H9 (cell line): ENCODE results near the gene MYO5B. TPM values are rescaled to one million over a fixed set of nuclear protein-coding genes. Genes with fewer than 3 reads are reported as not detected.

ENCODE experiments used
- DNase-seq: peaks from one replicate; pipeline ENCODE4 v3.0.0-alpha.2; 2017
- H2AFZ ChIP-seq: one replicate; pipeline ENCODE4 v1.6.1; 2013; ENCODE audit warnings: mild to moderate bottlenecking, low read length, control low read depth, moderate library complexity
- H2AK5ac ChIP-seq: 2 replicates; pipeline ENCODE4 v1.6.1; 2013; ENCODE audit warnings: low read length, control low read depth, mixed read lengths; ENCODE audit not compliant: insufficient read length
- H2BK120ac ChIP-seq: one replicate; pipeline ENCODE4 v1.6.1; 2013; ENCODE audit warnings: low read depth, mild to moderate bottlenecking, low read length, control low read depth, inconsistent platforms; ENCODE audit not compliant: poor library complexity, severe bottlenecking
- H2BK12ac ChIP-seq: 2 replicates; pipeline ENCODE4 v1.6.1; 2013; ENCODE audit warnings: low read length, control low read depth, mixed read lengths, low read depth; ENCODE audit not compliant: insufficient read length
- H2BK15ac ChIP-seq: 2 replicates; pipeline ENCODE4 v1.6.1; 2013; ENCODE audit warnings: low read depth, low read length, control low read depth
- H2BK20ac ChIP-seq: one replicate; pipeline ENCODE4 v1.6.1; 2013; ENCODE audit warnings: low read depth, mild to moderate bottlenecking, low read length, control low read depth, inconsistent platforms; ENCODE audit not compliant: poor library complexity, severe bottlenecking
- H2BK5ac ChIP-seq: 2 replicates; pipeline ENCODE4 v1.6.1; 2013; ENCODE audit warnings: low read length, control low read depth, mixed read lengths; ENCODE audit not compliant: insufficient read length
- H3K14ac ChIP-seq: 2 replicates; pipeline ENCODE4 v1.6.1; 2013; ENCODE audit warnings: low read length, control low read depth; ENCODE audit not compliant: insufficient read depth
- H3K18ac ChIP-seq: 2 replicates; pipeline ENCODE4 v1.6.1; 2013; ENCODE audit warnings: low read depth, mild to moderate bottlenecking, mixed read lengths, low read length, control low read depth; ENCODE audit not compliant: insufficient read length
- H3K23ac ChIP-seq: 2 replicates; pipeline ENCODE4 v1.6.1; 2013; ENCODE audit warnings: low read length, control low read depth, mixed read lengths, low read depth; ENCODE audit not compliant: insufficient read length
- H3K23me2 ChIP-seq: 2 replicates; pipeline ENCODE4 v1.6.1; 2013; ENCODE audit warnings: low read depth, mild to moderate bottlenecking, mixed read lengths, low read length, control low read depth; ENCODE audit not compliant: insufficient read length, poor library complexity, severe bottlenecking
- H3K27ac ChIP-seq: 2 replicates; pipeline ENCODE4 v1.5.1; 2013; ENCODE audit warnings: low read length, control low read depth, mixed read lengths, low read depth; ENCODE audit not compliant: insufficient read length
- H3K27me3 ChIP-seq: 2 replicates; pipeline ENCODE4 v1.6.1; 2013; ENCODE audit warnings: low read length, control low read depth, inconsistent platforms; ENCODE audit not compliant: insufficient read depth
- H3K4ac ChIP-seq: 2 replicates; pipeline ENCODE4 v1.6.1; 2013; ENCODE audit warnings: low read depth, mild to moderate bottlenecking, control low read depth, inconsistent platforms, low read length, moderate library complexity
- H3K4me1 ChIP-seq: 2 replicates; pipeline ENCODE4 v1.6.1; 2013; ENCODE audit warnings: low read length, control low read depth, inconsistent platforms; ENCODE audit not compliant: insufficient read depth
- H3K4me2 ChIP-seq: 2 replicates; pipeline ENCODE4 v1.6.1; 2013; ENCODE audit warnings: low read length, control low read depth, mixed read lengths; ENCODE audit not compliant: insufficient read length, insufficient read depth
- H3K56ac ChIP-seq: 2 replicates; pipeline ENCODE4 v1.6.1; 2013; ENCODE audit warnings: low read depth, mild to moderate bottlenecking, mixed read lengths, low read length, control low read depth; ENCODE audit not compliant: insufficient read length
- H3K79me1 ChIP-seq: 2 replicates; pipeline ENCODE4 v1.6.1; 2013; ENCODE audit warnings: low read depth, mild to moderate bottlenecking, moderate library complexity, low read length, control low read depth, inconsistent platforms; ENCODE audit not compliant: insufficient read depth, poor library complexity, severe bottlenecking
- H3K79me2 ChIP-seq: 2 replicates; pipeline ENCODE4 v1.6.1; 2013; ENCODE audit warnings: low read length, control low read depth, inconsistent platforms; ENCODE audit not compliant: insufficient read depth
- H3K9ac ChIP-seq: 2 replicates; pipeline ENCODE4 v1.6.1; 2013; ENCODE audit warnings: low read length, control low read depth, mixed read lengths; ENCODE audit not compliant: insufficient read length; ENCODE audit errors: extremely low read depth
- H3K9me3 ChIP-seq: one replicate; pipeline ENCODE4 v1.6.1; 2013; ENCODE audit warnings: low read depth, low read length, inconsistent platforms; ENCODE audit not compliant: control insufficient read depth
- H3T11ph ChIP-seq: one replicate; pipeline ENCODE4 v1.6.1; 2013; ENCODE audit warnings: mild to moderate bottlenecking, low read length, control low read depth, inconsistent platforms
- H4K20me1 ChIP-seq: one replicate; pipeline ENCODE4 v1.6.1; 2013; ENCODE audit not compliant: control insufficient read depth, insufficient read length, insufficient read depth
- H4K5ac ChIP-seq: 2 replicates; pipeline ENCODE4 v1.6.1; 2013; ENCODE audit warnings: low read depth, mild to moderate bottlenecking, mixed read lengths, low read length, control low read depth; ENCODE audit not compliant: insufficient read length
- H4K8ac ChIP-seq: replicated peaks from 2 replicates; pipeline ENCODE4 v1.6.1; 2013; ENCODE audit warnings: low read length, control low read depth, mixed read lengths, low read depth; ENCODE audit not compliant: insufficient read length
- H4K91ac ChIP-seq: 2 replicates; pipeline ENCODE4 v1.6.1; 2013; ENCODE audit warnings: low read depth, mild to moderate bottlenecking, moderate library complexity, mixed read lengths, low read length, control low read depth; ENCODE audit not compliant: insufficient read length
- H3K27ac Mint-ChIP-seq, 3 experiments: 2 replicates in 2 of 3; 3 replicates in 1 of 3; pipeline ENCODE4 v1.8.0; 2020 to 2021; ENCODE audit warnings: mixed read lengths in 3 of 3, mild to moderate bottlenecking in 1 of 3, moderate library complexity in 1 of 3
- H3K27me3 Mint-ChIP-seq: 2 replicates; pipeline ENCODE4 v1.8.0; 2021; ENCODE audit warnings: low read depth, mild to moderate bottlenecking, moderate library complexity, mixed read lengths
- H3K36me3 Mint-ChIP-seq, 3 experiments: 2 replicates in 2 of 3; 3 replicates in 1 of 3; pipeline ENCODE4 v1.8.0; 2020 to 2021; ENCODE audit warnings: low read depth in 3 of 3, mixed read lengths in 3 of 3; ENCODE audit not compliant: insufficient read depth in 1 of 3
- H3K4me1 Mint-ChIP-seq, 2 experiments: 2 replicates each; pipeline ENCODE4 v1.8.0; 2020; ENCODE audit warnings: mixed read lengths in 2 of 2
- H3K4me3 Mint-ChIP-seq, 2 experiments: 2 replicates in 1 of 2; 3 replicates in 1 of 2; pipeline ENCODE4 v1.8.0; 2020 to 2021; ENCODE audit warnings: mild to moderate bottlenecking in 2 of 2, mixed read lengths in 2 of 2, moderate library complexity in 1 of 2
- H3K9me3 Mint-ChIP-seq, 2 experiments: 2 replicates in 1 of 2; 3 replicates in 1 of 2; pipeline ENCODE4 v1.8.0; 2020; ENCODE audit warnings: mild to moderate bottlenecking in 2 of 2, mixed read lengths in 2 of 2, moderate library complexity in 1 of 2
- CTCF ChIP-seq: fragments of 200-600 bp; sonication (generic); conservative IDR thresholded peaks from 3 replicates; pipeline ENCODE4 v1.8.0; 2021; ENCODE audit warnings: antibody characterized with exemption, mild to moderate bottlenecking
- WGBS: extraction: QIAGEN DNeasy Blood & Tissue Kit; methylation state at CpG from one replicate; pipeline ENCODE4 v1.1.7; 2013; ENCODE audit warnings: missing lambda C conversion rate, low lambda C conversion rate, mixed read lengths; ENCODE audit not compliant: insufficient read length; ENCODE audit errors: extremely low coverage; 5-methylcytosine and 5-hydroxymethylcytosine counted together
- total RNA-seq: library from RNA; stranded (reverse); gene quantifications from 2 replicates; pipeline ENCODE4 v1.2.1, GENCODE V29; 2021

The MYO5B gene
- total RNA-seq, 1 experiment from 2014 or later: 9.3 TPM

DNA sequence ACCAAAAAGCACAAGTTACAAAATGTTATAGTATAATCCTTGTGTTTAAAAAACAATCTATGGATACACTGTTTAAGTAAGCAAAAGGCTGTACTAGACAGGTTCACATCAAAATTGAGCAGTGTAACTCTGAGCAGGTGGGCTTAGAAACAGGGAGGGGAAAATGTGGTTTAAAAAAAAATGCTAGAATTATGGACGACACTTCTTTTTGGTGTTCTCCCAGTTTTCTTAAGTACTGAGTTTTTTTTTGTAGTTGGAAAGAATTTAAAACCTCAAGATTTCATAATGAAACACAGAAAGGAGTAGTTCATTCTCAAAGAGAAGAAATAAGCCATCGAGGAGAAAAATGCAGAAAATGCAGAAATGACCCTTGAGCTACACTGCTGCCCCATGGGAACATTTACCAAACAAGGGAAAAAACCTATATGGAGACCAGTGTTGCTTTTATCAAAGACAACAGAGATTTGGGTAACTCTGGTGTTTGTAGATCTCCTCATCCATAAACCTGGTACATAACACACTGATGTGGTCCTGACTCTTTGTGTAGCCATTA is 100.7 kb downstream of the MYO5B start:
- H4K91ac ChIP-seq: no peak overlapping the region
- peaks cover 23% of the 10 kb centered on the region; the same call in 1 of the 2 replicates for H3K4me1 ChIP-seq
- no peak overlapping the region for H3T11ph ChIP-seq
- Mint-ChIP-seq H3K36me3 (no peaks in the 10 kb centered on the region), H3K4me3 (no peak overlapping the region), H3K9me3 (no peaks in the 10 kb centered on the region), H3K4me1 (peaks cover 53 to 58% of the 10 kb centered on the region in 2 experiments), H3K27ac (no peak overlapping the region), H3K27me3 (peaks cover 17% of the 10 kb centered on the region)
- H2BK15ac ChIP-seq: no peak overlapping the region
- no peaks in the 10 kb centered on the region for H3K27me3 ChIP-seq
- H2AFZ ChIP-seq: no peak overlapping the region
- H3K23ac ChIP-seq: no peak overlapping the region
- no peak overlapping the region for H3K9ac ChIP-seq
- H2BK120ac ChIP-seq: no peak overlapping the region
- no peak overlapping the region for H3K18ac ChIP-seq
- H3K79me1 ChIP-seq: no peaks in the 10 kb centered on the region
- H3K4me2 ChIP-seq: no peak overlapping the region
- H3K14ac ChIP-seq: no peak overlapping the region
- no peak overlapping the region for H2BK12ac ChIP-seq
- H4K8ac ChIP-seq: no peak overlapping the region
- no peak overlapping the region for H2BK20ac ChIP-seq
- H3K56ac ChIP-seq: no peak overlapping the region
- H2BK5ac ChIP-seq: no peak overlapping the region
- no peak for DNase-seq
- no peaks in the 10 kb centered on the region for H4K20me1 ChIP-seq
- H3K79me2 ChIP-seq: no peaks in the 10 kb centered on the region
- TF ChIP-seq CTCF: no peak
- no peak overlapping the region for H4K5ac ChIP-seq
- H3K4ac ChIP-seq: no peak overlapping the region
- WGBS: no CpG with 5 or more reads among the region's 2 CpGs
- H2AK5ac ChIP-seq: no peak overlapping the region
- H3K27ac ChIP-seq: no peak overlapping the region
- H3K23me2 ChIP-seq: no peaks in the 10 kb centered on the region
- H3K9me3 ChIP-seq: no peaks in the 10 kb centered on the region
